ENCODE measurements around the gene ARPC1B. TPM values are rescaled to one million over a fixed set of nuclear protein-coding genes. Genes with fewer than 3 reads are reported as not detected.
"Not testable (repeated sequence)": the region's sequence is repeated elsewhere in the genome, so short reads cannot be mapped to it uniquely, and the experiment has no call there.

ARPC1B gene
- total RNA-seq, result 300 and 312 TPM in 2 replicates

GRCh38 chr7:99374111-99375064 is at the start of gene ARPC1B:
ARPC1B (plus strand) TSS chr7:99374730; CDS start chr7:99385715, 10,985 bp downstream.
- ATAC-seq (ENCODE audit: low read depth) (peak; percentile 74), DNase-seq (peak; percentile 78)
- Mint-ChIP-seq H3K9me3 (no peaks in the 10 kb centered on the region), H3K4me1 (peaks cover 33% of the 10 kb centered on the region), H3K4me3 (peak within 1 kb of the TSS; percentile 83), H3K36me3 (ENCODE audit: low read depth) (peaks cover 18% of the 10 kb centered on the region), H3K27me3 (no peaks in the 10 kb centered on the region), H3K27ac (peak within 1 kb of the TSS; percentile 79)
- POLR2A ChIA-PET, result interaction anchor here (0.6 to 10.5 kb wide), 15 partner anchors 12 to 496 kb away, joined by 3 to 189 read pairs (median 6); partner anchors contain the start of genes BUD31, PDAP1, PTCD1 and TRRAP
- intact Hi-C loops (cut with micrococcal nuclease), result loop anchor here (1.0 to 10.0 kb wide), 8 partner anchors 9 to 180 kb away; partner anchors contain the start of genes ARPC1A, ATP5MF, BUD31 and CPSF4
- no peak for TF ChIP-seq CTCF (IDR thresholded peaks at IDR 0.05)
- CTCF ChIA-PET, result interaction anchor here (0.7 to 2.3 kb wide), 3 partner anchors 13 to 35 kb away, joined by 3 to 6 read pairs (median 3); partner anchors contain the start of gene BUD31

- Mint-ChIP-seq H3K9me3 (no peaks in the 10 kb centered on the region), H3K4me3 (peak overlapping the region; percentile 93), H3K27me3 (no peaks in the 10 kb centered on the region), H3K36me3 (ENCODE audit: low read depth) (peaks cover 13% of the 10 kb centered on the region), H3K4me1 (peaks cover 36% of the 10 kb centered on the region), H3K27ac (peak overlapping the region; percentile 89)
- intact Hi-C loops (cut with micrococcal nuclease), result loop anchor here (1.0 to 5.0 kb wide), 6 partner anchors 12 to 182 kb away; partner anchors contain the start of genes ARPC1B, BUD31, CPSF4 and PDAP1
- no peak for TF ChIP-seq CTCF (IDR thresholded peaks at IDR 0.05)
- no peak for DNase-seq
- no peak for ATAC-seq (ENCODE audit: low read depth)
- ChIA-PET CTCF (no interaction called here), POLR2A (interaction anchor here (1.0 to 1.6 kb wide), 9 partner anchors 20 to 446 kb away, joined by 3 to 10 read pairs (median 4); partner anchors contain the start of genes BUD31, CPSF4, PDAP1 and PTCD1)
These were observed 49.5 kb upstream of the ARPC1B start for GRCh38 chr7:99325001-99325493.

- TF ChIP-seq CTCF (IDR thresholded peaks at IDR 0.05), result no peak
- H3K36me3 Mint-ChIP-seq (ENCODE audit: low read depth), result peaks cover 15% of the 10 kb centered on the region
- ChIA-PET CTCF (no interaction called here), POLR2A (interaction anchor here (0.6 to 1.8 kb wide), 13 partner anchors 21 to 1647 kb away, joined by 3 to 10 read pairs (median 4); partner anchors contain the start of genes BUD31, CPSF4, PDAP1 and PTCD1)
- H3K27ac Mint-ChIP-seq, result peak within 1 kb of the TSS; percentile 89
- ATAC-seq (ENCODE audit: low read depth) (peak; percentile 93), DNase-seq (peak; percentile 93)
- intact Hi-C loops (cut with micrococcal nuclease), result loop anchor here (1.0 to 5.0 kb wide), 7 partner anchors 12 to 182 kb away; partner anchors contain the start of genes ARPC1B, BUD31, CPSF4 and PDAP1
- peak within 1 kb of the TSS; percentile 93 for H3K4me3 Mint-ChIP-seq
- H3K9me3 Mint-ChIP-seq, result no peaks in the 10 kb centered on the region
- peaks cover 42% of the 10 kb centered on the region for H3K4me1 Mint-ChIP-seq
- H3K27me3 Mint-ChIP-seq, result no peaks in the 10 kb centered on the region
These were observed 48.7 kb upstream of the ARPC1B start, which contains the start of gene ARPC1A for GRCh38 chr7:99325592-99326407. ARPC1A (plus strand) TSS chr7:99325898; CDS start chr7:99333354, 7,456 bp downstream.

- no peak for DNase-seq
- no peak for ATAC-seq (ENCODE audit: low read depth)
- intact Hi-C loops (cut with micrococcal nuclease), result loop anchor here (2.0 to 5.0 kb wide), 3 partner anchors 46 to 146 kb away; partner anchors contain the start of genes ARPC1B and ZNF789
- POLR2A ChIA-PET, result interaction anchor here (0.6 to 1.8 kb wide), 7 partner anchors 49 to 232 kb away, joined by 3 to 10 read pairs (median 4); partner anchors contain the start of genes BUD31, PDAP1, ZKSCAN5 and ZNF655
- Mint-ChIP-seq H3K36me3 (ENCODE audit: low read depth) (peaks cover 15% of the 10 kb centered on the region), H3K27ac (peak overlapping the region; percentile 89), H3K4me1 (peaks cover 45% of the 10 kb centered on the region), H3K27me3 (no peaks in the 10 kb centered on the region), H3K9me3 (no peaks in the 10 kb centered on the region), H3K4me3 (peak overlapping the region; percentile 93)
- no peak for TF ChIP-seq CTCF (IDR thresholded peaks at IDR 0.05)
- CTCF ChIA-PET, result no interaction called here
These were observed 48.1 kb upstream of the ARPC1B start for GRCh38 chr7:99326408-99326782.

- intact Hi-C loops (cut with micrococcal nuclease); H3K9me3 Mint-ChIP-seq; H3K27me3 Mint-ChIP-seq; ATAC-seq (ENCODE audit: low read depth); H3K4me3 Mint-ChIP-seq; DNase-seq: not testable (repeated sequence)
- ChIA-PET POLR2A (interaction anchor here (0.6 kb wide), 2 partner anchors 28 to 52 kb away, joined by 6 to 11 read pairs; no protein-coding TSS in a partner anchor), CTCF (interaction anchor here (1.0 kb wide), 1 partner anchor 9 kb away, joined by 3 read pairs; no protein-coding TSS in a partner anchor)
- peaks cover 42% of the 10 kb centered on the region for H3K36me3 Mint-ChIP-seq (ENCODE audit: low read depth)
- H3K4me1 Mint-ChIP-seq, result peaks cover 54% of the 10 kb centered on the region
- H3K27ac Mint-ChIP-seq, result peak overlapping the region; percentile 35
These were observed 44.1 kb upstream of the ARPC1B start for GRCh38 chr7:99330314-99330961.
